Cardiac septum (tissue), 1 donor: Measurements from ENCODE around the gene ALDH3B1. TPM values are rescaled to one million over a fixed set of nuclear protein-coding genes. Genes with fewer than 3 reads are reported as not detected.

Experiments
- microRNA-seq: library from miRNA; unstranded; fragments of <30 nt; microRNA quantifications from one replicate; pipeline ENCODE4 v1.2.0, GENCODE V29; 2020
- total RNA-seq: library from RNA; stranded (reverse); fragmentation: NEBNext Ultra II Directional; extraction: Animal tissue kit (Norgen Biotek cat#: 25700); gene quantifications from one replicate; pipeline ENCODE4 v1.2.1, GENCODE V29; 2021
- donor health status: DM: no; HTN: no; CAD: no.

The ALDH3B1 gene
- total RNA-seq, 1 donor from 2014 or later = 5.1 TPM

Small RNAs within 50 kb of the gene (microRNA-seq; reads per million reads assigned to microRNA genes)
- not detected for gene MIR4691
- gene MIR6753 = not detected
- not detected for gene MIR7113

Other genes starting within 250 kb of the ALDH3B1 start
- 5.3 TPM for gene UNC93B1, start 6.2 kb upstream of the ALDH3B1 start, total RNA-seq
- 315 TPM for gene NDUFS8, start 20.4 kb downstream of the ALDH3B1 start, total RNA-seq
- 26.5 TPM for gene TCIRG1, start 28.7 kb downstream of the ALDH3B1 start, total RNA-seq
- gene CHKA, start 111.1 kb downstream of the ALDH3B1 start, total RNA-seq = 10.2 TPM
- 37.7 TPM for gene KMT5B, start 203.0 kb downstream of the ALDH3B1 start, total RNA-seq